Measurements from ENCODE around the gene MEF2A.
"Not testable (repeated sequence)": the region's sequence is repeated elsewhere in the genome, so short reads cannot be mapped to it uniquely, and the experiment has no call there.

The MEF2A gene

DNA sequence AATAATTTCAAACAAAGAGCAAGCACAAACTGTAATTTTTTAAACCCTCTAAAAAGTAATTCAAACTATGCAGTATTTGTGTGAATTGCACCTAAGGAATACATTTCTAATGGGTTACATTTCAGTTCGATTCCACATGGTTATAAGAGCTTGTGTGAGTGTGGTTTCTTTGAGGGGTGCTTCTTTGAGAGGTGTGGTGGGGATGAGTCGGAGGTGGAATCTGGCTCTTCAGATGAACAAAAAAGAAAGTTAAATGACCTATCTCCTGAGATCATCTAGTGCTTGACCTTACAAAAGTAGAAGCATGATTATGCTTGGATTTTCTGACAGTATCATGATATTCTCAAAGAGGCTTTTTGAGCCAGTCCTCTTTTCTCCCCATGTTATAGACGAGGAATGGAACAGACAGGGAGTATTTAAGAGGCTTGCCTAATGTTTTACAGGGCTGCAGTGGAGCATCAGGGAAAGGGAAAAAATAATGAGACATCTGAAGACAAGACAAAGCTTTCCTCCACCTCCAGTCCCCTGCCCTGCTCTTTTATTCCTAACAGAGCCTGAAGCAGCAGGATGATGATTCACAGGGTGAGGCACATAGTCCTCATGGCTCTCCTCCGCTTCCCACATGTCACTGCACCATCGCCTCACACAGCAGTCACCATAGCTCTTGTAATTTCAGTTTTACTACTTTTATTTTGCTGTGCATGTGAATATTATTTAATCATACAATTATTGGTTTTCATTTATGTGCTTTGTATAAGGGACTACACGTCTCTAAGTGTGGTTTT is 85.4 kb downstream of the MEF2A start:
- DNase-seq (ENCODE audit: low spot score): no peak

DNA sequence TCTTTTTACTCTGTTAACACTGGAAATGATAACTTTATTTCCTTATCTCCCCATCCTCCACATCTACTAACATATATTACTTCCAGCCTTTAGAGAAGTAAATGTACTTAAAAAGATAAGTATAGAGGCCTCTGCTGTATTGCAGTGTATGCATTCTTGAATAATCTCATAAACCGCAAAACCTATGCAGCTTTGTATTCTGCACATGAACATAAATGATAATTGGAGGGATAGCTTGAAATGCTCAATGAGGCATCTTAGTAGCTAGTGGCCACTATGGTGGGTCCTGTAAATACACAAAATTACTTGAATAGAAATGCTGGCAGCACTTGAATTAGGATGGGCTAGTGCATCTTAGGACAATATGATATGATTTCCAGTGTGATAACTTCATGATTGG is 90.4 kb downstream of the MEF2A start:
- DNase-seq (ENCODE audit: low spot score): no peak

DNA sequence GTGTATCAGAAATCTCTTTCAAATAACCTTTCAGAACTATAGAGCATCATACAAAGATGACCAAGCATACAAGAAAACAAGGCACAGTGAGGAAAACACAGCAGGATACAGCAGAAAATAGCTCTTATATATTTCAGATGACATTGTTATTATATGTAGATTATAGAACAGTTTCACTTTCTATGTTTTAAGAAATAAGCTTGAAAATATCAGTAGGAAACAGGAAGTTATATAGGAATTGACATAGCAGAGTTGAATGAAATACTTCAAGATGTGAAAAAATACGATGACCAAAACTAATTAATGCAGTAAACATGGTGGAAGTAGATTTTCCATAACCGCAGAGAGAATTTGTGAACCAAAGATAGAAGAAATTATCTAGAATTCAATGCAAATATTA is 92.2 kb downstream of the MEF2A start:
- DNase-seq (ENCODE audit: low spot score): no peak

DNA sequence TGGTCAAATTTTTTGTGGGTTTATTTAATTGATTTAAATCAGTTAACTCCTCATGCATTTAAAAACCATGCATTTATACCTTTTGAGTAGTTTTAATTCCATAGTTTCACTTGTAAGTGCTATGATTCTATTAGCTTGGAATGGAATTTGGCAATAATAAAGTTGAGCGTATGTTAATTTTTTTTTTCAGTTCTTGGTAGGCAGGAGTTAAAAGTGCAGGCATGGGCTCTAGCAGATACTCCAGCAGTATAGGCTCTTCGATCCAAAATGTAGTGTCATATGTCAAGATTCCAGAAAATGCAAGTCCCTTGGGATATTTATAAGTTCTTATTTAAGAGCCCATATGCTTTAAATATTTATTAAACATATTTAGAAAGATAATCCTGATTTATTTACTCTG is 97.1 kb downstream of the MEF2A start:
- no peak for DNase-seq (ENCODE audit: low spot score)

DNA sequence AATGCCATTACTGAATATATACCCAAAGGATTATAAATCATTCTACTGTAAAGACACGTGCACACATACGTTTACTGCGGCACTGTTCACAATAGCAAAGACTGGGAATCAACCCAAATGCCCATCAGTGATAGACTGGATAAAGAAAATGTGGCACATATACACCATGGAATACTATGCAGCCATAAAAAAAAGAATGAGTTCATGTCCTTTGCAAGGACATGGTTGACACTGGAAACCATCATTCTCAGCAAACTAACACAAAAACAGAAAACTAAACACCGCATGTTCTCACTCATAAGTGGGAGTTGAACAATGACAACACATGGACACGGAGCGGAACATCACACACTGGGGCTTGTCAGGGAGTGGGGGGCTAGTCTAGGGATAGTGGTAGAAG is 100.3 kb downstream of the MEF2A start:
- not testable (repeated sequence) for DNase-seq (ENCODE audit: low spot score)

DNA sequence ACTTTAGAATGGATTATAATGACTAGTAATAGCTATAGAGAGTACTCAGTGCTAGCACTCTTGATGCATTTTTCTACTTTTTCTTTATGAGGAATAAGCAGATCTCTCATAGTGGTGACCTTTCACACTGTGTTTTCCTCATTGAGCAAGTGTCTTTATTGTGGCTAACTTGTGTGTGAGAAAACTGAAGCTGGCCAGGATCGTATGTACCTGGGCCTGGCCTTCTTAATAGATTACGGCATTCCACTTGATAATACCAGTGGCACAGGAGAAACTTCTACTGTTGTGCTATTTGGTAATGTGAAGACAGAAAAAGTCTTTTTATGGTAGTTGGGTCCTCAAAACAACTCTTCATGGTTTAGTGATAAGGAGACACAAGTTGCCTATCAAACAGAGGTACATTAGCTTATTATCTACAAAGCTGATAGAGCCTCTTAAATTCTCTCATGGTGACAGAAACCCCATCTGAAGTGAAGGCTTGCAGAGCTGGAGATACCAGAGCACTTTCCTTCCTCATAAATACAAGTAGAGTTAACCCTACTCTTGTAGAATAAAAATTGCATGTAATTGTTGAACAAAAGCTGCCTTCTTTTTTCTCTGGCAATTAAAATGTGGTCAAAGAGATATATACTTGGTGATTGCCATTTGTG is 102.9 kb downstream of the MEF2A start:
- DNase-seq (ENCODE audit: low spot score): no peak

DNA sequence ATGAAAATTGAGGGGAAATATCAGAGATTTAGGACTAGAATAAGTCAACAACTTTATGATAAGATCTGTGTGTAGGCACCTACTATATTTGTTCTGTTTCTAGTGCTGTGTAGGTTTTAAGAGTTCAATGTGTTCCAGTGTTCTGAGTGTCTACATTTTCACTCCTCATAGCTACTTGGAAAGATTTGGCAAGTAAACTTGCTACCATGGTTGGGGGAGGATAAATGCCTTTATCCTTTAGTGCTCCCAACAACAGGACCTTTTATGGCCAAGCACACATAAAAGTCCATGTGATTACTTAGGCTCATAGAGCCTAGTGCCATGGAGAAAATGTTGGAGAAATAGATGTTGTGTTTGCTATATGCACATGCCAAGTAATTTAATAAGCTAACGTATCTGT is 103.5 kb downstream of the MEF2A start:
- no peak for DNase-seq (ENCODE audit: low spot score)

DNA sequence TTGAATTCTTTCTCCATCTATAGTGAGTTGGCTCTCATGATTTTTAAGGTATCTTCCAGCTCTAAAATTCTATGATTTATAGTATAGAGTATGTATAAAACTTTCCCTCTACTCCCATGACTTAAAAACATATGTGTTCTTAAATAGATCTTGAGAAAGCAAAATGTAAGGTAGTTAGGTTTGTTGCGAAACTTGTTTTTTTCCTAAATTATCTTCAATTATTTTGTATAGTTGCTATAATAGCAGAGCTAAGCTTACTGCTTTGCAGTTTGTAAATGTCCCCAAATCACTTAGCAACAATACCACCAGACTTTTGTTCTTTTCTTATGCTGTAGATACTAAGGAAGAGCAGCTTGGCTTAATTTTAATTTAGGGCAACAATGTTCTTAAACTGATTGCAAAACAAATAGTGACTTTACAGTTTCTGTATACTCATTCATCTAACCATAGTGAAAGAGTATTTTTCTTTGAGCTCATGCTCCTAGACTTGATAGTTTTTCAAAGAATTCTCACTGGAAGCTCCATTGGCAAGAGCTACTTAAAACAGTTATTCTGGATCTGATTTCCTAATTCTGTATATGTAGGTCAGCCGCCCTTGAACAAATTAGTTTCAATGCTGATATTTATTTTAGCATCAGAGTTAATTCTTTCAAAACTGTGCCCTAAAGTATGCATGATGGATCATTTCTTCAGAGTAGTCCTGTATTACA is 106.3 kb downstream of the MEF2A start:
- DNase-seq (ENCODE audit: low spot score): no peak

DNA sequence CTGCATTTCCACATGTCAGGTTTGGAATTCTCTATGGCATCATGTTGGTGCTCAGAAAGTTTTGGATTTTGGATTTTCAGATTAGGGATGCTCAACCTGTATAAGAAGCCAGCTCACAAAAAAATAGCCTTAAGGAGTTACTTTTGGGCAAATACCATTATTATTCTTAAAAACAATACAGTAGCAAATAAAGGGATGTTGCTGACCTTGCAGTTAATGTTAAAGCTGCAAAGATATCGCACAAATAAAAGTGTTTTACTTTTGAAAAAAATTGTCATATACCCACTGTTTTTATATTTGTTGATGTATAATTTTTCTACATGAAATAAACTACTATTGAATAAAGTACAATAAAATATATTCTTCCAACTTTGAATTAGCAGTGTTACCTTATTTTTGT is 107.3 kb downstream of the MEF2A start:
- DNase-seq (ENCODE audit: low spot score): no peak

DNA sequence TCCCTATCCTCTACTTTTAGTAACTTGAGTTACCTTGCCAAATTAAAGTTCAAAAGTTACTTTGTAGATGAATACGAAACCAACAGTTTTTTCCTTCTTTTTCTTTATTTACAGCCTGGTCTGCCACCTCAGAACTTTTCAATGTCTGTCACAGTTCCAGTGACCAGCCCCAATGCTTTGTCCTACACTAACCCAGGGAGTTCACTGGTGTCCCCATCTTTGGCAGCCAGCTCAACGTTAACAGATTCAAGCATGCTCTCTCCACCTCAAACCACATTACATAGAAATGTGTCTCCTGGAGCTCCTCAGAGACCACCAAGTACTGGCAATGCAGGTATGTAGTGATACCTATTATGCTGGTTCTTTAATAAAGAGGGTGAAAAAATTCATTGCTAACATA is 108.5 kb downstream of the MEF2A start:
- no peak for DNase-seq (ENCODE audit: low spot score)

DNA sequence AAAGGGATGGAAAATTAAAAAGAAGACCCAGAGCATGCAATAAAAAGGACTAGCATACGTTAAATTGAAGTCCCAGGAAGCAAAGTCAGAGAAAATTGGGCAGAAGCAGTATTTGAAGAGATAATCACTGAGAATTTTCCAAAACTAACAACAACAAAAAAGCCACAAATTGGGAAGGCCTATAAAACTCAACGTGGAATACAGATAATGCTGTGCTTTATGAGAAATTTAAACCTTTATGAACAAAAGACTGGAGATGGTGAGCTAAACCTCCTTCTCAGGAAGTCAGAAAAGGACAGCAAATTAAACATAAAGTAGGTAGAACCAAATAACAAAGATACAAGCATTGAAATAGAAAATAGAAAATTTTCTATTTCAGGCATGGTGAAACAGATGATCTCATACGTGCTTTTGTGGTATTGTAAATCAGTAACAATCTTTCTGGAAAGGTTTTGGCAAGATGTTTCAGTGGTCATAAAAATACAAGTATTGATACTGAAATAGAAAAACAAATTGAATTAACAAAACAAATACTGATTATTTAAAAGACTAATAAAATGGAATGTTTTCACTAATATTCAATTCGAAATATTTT is 111.9 kb downstream of the MEF2A start:
- DNase-seq (ENCODE audit: low spot score): no peak

DNA sequence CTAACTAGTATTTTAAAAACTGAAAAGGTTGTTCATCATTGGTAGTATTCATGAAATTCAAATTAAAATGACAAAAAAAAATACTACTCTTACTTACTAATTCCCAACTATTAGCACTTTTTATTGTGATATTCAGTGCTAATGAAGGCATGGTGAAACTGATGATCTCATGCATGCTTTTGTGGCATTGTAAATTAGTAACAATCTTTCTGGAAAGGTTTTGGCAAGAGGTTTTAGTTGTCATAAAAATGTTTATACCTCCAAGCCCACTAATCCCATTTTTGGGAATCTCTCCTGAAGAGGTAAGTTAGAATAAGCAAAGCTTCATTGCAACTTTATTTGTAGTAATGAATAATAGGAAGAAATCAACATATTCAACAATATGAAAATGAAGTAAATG is 114.5 kb downstream of the MEF2A start:
- DNase-seq (ENCODE audit: low spot score): no peak

DNA sequence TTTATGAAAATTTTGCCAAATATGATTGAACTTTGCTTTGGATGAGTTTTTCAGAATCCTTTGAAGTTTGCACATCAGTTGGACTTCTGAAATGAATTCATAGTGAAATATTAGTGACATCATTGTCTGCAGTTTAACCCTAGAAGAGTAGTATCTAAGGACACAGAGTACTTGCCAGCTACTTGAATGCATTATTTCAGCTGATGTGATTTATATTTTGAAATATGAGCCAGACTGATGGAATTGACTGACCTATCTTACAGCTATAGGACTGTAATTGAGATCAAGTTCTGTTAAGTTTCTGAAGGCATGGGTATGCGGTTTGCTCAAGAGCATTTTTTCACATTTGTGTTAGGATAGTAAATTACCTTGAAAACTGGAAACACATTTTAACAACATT is 116.2 kb downstream of the MEF2A start:
- no peak for DNase-seq (ENCODE audit: low spot score)

DNA sequence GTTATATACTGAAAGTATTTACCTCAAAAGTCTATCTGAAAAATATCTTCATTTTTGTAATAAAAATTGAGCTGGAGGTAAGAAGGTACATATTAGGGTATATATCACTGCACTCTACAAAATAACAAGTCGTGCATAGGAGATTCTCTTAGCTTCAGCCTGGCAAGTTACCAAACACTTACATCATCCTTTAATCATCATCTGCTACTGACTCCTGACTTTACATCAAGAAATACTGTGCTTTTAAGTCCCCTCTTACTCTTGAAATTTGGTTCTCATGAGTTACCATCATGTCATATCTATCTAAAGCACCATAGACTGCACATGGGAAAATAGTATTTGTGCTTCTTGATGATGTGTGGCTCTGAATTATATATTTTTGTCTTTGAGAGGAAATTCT is 116.7 kb downstream of the MEF2A start:
- no peak for DNase-seq (ENCODE audit: low spot score)

DNA sequence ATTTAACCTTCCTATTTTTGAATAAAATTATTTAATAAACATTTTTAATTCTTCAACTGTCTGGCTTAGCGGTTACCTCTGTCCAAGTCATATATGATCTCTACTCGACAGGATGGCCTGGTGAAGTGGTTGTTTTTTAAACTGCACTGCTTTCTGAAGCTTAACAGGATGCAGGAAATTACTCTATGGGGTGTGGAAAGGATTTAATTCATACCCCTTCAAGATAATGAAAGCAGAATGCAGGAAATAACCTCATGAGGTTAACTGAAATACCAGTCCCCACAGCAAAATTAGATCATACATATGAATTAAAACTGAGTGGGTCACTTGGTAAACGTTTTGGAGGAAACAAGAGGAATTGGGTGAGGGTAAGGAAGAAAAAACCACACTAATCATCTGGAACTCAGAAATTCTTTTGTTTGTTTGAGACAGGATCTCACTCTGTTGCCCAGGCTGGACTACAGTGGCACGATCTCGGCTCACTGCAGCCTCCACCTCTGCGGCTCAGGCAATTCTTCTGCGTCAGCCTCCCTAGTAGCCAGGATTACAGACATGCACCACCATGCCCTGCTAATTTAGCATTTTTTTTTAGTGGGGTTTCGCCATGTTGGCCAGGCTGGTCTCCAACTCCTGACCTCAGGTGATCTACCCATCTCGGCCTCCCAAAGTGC is 117.4 kb downstream of the MEF2A start:
- no peak for DNase-seq (ENCODE audit: low spot score)

DNA sequence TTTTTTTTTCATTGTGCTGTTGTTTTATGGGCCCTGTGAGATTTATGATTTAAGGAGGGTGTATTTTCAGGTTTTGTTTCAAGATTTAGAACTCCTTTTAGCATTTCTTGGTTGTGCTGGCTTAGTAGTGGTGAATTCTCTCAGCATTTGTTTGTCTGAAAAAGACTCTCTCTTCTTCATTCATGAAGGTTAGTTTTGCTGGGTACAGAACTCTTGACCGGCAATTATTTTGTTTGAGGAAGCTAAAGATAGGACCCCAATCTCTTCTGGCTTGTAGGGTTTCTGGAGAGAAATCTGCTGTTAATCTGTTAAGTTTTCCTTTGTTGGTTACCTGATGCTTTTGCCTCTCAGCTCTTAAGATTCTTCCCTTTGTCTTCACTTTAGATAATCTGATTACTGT is 120.5 kb downstream of the MEF2A start:
- no peak for DNase-seq (ENCODE audit: low spot score)

DNA sequence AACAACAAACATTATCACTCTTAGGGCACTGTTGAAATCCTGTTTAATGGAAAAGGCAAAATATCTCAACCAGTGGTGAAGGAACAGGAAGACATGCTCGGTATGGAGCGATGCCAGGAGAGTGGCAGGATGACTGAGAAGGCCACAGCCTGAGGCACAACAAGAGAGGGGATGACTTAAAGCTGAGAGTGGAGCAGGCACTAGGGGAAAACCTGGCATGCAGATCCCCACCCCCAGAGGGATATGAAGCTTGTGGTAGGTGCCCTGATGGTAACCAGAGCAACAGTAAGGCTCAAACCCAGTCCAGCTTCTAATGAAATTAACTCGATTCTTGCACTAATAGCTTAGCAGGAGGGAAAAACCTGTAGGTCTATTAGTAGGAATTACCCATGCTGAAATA is 127.0 kb downstream of the MEF2A start:
- no peak for DNase-seq (ENCODE audit: low spot score)

DNA sequence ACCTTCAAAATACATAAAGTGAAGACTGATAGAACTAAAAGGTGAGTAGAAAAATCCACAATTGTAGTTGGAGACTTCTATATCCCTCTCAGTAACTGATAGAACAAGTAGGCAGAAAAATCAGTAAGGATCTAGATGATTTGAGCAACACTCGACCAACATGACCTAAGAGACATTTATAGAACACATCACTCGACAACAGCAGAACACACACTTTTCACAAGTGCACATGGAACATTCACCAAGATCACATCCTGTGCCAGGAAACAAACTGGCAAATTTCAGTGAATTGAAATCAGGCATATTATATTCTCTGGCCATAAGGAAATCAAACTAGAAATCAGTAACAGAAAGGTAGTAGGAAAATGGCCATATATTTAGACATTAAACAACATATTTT is 130.3 kb downstream of the MEF2A start:
- DNase-seq (ENCODE audit: low spot score): no peak

DNA sequence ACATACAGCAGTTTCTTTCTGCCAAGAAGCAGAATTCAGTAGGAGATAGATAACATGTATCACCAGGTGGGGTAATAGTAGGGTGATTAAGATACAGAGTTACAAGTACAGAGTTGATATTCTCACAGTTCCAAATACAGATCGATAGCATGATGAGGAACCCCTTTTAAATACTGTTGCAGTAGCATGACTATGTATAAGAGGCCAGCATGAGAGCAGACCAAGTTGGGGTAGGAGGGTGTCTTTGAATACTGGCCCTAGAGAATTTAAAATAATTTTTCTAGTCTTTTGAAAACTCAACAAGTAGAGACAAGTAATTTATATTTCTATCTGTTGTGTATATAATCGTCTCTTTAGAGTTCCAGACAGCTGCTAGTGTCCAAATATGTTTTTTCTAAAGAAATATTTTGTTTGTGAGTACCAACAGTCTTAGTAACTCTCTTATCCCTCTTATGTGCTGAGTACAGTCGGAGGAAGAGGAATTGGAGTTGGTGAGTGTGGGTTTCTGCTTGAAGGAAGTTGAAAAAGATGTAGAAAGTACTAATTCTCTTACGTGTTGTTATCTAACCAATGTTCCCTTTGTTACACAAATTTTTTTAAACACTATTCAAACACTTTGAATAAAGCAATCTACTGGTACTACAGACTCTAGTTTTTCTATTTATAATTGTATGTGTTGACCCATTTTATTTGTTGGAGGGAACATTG is 137.3 kb downstream of the MEF2A start:
- no peak for DNase-seq (ENCODE audit: low spot score)

DNA sequence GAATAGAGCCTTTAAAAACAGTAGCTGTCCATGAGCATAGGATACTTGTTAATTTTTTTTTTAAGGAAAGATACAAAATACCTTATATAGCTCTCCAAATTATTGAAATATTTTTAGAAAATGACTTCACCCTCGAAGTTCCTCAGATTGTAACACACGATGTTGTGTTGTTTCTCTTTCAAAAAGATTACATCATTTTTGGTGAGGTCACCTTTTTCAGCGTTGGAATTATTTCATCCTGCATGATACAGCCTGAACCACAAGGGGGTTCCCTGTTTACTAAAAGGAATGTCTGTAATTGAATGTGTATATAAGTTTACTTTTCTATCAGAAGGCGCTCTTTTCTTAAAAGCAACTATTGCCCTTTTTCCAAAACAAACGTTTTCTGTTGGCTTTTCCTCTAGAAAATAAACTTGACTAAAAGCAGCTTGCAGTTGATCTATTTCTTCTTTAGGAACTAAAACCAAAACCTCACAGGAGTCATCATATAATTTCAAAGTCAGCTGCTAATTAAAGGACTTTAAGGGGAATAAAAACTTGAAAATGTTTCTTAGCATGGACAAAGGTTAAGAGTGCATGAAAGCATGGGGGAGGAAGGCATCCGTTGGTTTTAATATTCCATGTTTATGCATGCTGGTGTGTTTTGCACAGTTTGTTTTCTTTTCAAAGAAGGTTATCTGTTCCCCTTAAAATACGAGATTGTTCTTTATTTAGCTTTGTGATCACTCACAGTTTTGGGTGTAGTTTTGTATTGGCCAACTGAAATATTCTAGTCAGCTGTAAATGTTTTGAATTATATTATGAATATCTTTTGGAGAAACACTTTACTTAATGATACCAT is 138.0 kb downstream of the MEF2A start:
- peak; percentile 48 for DNase-seq (ENCODE audit: low spot score)

DNA sequence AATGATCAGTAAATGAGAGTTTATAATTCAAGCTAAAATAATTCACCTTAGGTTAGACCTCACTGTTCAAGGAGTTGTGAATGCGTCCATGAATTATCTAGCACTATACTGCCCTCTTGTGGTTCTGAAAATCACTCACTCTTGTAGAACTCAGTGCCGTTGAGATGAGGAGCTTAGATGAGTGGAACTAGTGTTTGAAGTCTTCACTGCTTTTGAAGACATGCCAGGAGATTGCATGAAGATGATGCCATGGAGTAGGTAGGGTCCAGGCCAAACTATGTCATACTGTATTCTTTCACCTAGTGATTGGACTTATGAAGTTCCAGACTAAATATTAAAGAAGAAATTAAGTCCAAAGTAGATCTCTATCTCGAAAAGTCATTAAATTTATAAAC is 138.7 kb downstream of the MEF2A start:
- peak; percentile 70 for DNase-seq (ENCODE audit: low spot score)

All from germinal center (tissue), 1 donor.